ENCODE results near the gene AUP1. TPM values are rescaled to one million over a fixed set of nuclear protein-coding genes. Genes with fewer than 3 reads are reported as not detected.

Gene AUP1
- total and polyA plus RNA-seq, 9 of the 15 experiments (the other 6 are each of a cell fraction or from before 2014, with no cell fraction given): 70.7 to 245 (median 165) TPM

- TF ChIP-seq NEUROD1 (IDR thresholded peaks at IDR 0.05; ENCODE audit: borderline replicate concordance, low read depth, low read length, partially characterized antibody) (no peak), ZNF277 (CRISPR knock-in tag; IDR thresholded peaks at IDR 0.05; ENCODE audit: borderline replicate concordance) (no peak), MBD1 (CRISPR knock-in tag; IDR thresholded peaks at IDR 0.05) (0 out of 2 replicates have a peak, but pooled peaks have one; percentile 11), ZKSCAN3 (CRISPR knock-in tag; IDR thresholded peaks at IDR 0.05) (no peak), ZNF274 (IDR thresholded peaks at IDR 0.05; ENCODE audit: borderline replicate concordance, low read depth, low read length) (no peak; the same call in 1 of the 2 replicates), LEF1 (IDR thresholded peaks at IDR 0.05) (peak; percentile 53; the same call in 1 of the 2 replicates), ZNF384 (IDR thresholded peaks at IDR 0.05; ENCODE audit: low read depth, low read length) (no peak), PHF8 (IDR thresholded peaks at IDR 0.05; ENCODE audit: borderline replicate concordance, low read length) (peak; percentile 71; the same call in 1 of the 2 replicates), ZKSCAN1 (IDR thresholded peaks at IDR 0.05; ENCODE audit: low read depth, low read length) (no peak), ZNF695 (CRISPR knock-in tag; IDR thresholded peaks at IDR 0.05) (no peak), FOSL1 (tag; conservative IDR thresholded peaks at IDR 0.05) (peak; percentile 26; the same call in 1 of the 2 replicates), BRD4 (IDR thresholded peaks at IDR 0.05) (0 out of 2 replicates have a peak, but pooled peaks have one; percentile 53), TFAP4 (CRISPR knock-in tag; IDR thresholded peaks at IDR 0.05; ENCODE audit: borderline replicate concordance) (peak; percentile 7; the same call in 1 of the 2 replicates), PRDM10 (IDR thresholded peaks at IDR 0.05; ENCODE audit: partially characterized antibody) (peak; percentile 9), NELFE (IDR thresholded peaks at IDR 0.05; ENCODE audit: insufficient read depth, insufficient read length) (no peak), SMAD3 (CRISPR knock-in tag; conservative IDR thresholded peaks at IDR 0.05) (no peak), MLLT1 (IDR thresholded peaks at IDR 0.05) (no peak), RBBP5 (IDR thresholded peaks at IDR 0.05; ENCODE audit: borderline replicate concordance, insufficient read depth, low read length, poor library complexity, severe bottlenecking) (peak; percentile 25)
Measured at GRCh38 chr2:74548285-74548899, 18.9 kb upstream of the AUP1 start (continued).

Data from K562 (cell line).